Sigmoid colon (tissue), 7 donors: ENCODE measurements around the gene MED22. TPM values are rescaled to one million over a fixed set of nuclear protein-coding genes. Genes with fewer than 3 reads are reported as not detected.
A peak's percentile ranks its signal among the peaks of the same experiment; 100 is the strongest.

Source experiments
- DNase-seq: peaks from one replicate; pipeline ENCODE4 v3.0.0-alpha.2; 2019
- H3K27ac ChIP-seq, 4 donors: fragments of 200-600 bp; sonication (generic); one replicate each; pipeline ENCODE4 v1.5.1; 2016 to 2019; ENCODE audit warnings: mild to moderate bottlenecking in 1 of 4
- H3K27me3 ChIP-seq, 3 donors: fragments of 200-600 bp; sonication (generic); one replicate each; pipeline ENCODE4 v1.5.1; 2019; ENCODE audit warnings: mild to moderate bottlenecking in 1 of 3
- H3K36me3 ChIP-seq, 4 donors: fragments of 200-600 bp; sonication (generic); one replicate each; pipeline ENCODE4 v1.5.1; 2016 to 2019
- H3K4me1 ChIP-seq, 4 donors: fragments of 200-600 bp; sonication (generic); one replicate each; pipeline ENCODE4 v1.5.1; 2017 to 2019
- H3K4me3 ChIP-seq, 4 donors: fragments of 200-600 bp; sonication (generic); one replicate each; pipeline ENCODE4 v1.5.1; 2017 to 2019; ENCODE audit warnings: mild to moderate bottlenecking in 2 of 4, moderate library complexity in 1 of 4
- H3K9me3 ChIP-seq, 4 donors: fragments of 200-600 bp in 3 of 4; sonication (generic) in 3 of 4; one replicate each; pipeline versions ENCODE4 v1.5.1 to v1.6.1; 2013 to 2019
- CTCF ChIP-seq, 4 experiments: fragments of 450-650 bp in 3 of 4; fragments of 200-600 bp in 1 of 4; IDR thresholded peaks; one replicate each; pipeline ENCODE4 v1.5.1; 2016 to 2019; ENCODE audit warnings: antibody characterized with exemption in 4 of 4, mild to moderate bottlenecking in 3 of 4, moderate library complexity in 2 of 4
- EP300 ChIP-seq, 4 donors: sonication (generic); formaldehyde crosslinking; IDR thresholded peaks; one replicate each; pipeline ENCODE4 v1.6.1; 2017; ENCODE audit warnings: antibody characterized with exemption in 4 of 4
- POLR2A ChIP-seq, 2 donors: fragments of 450-650 bp; IDR thresholded peaks; one replicate each; pipeline ENCODE4 v1.6.1; 2016; ENCODE audit warnings: antibody characterized with exemption in 2 of 2, mild to moderate bottlenecking in 2 of 2, moderate library complexity in 2 of 2
- POLR2AphosphoS5 ChIP-seq, 4 donors: sonication (generic); formaldehyde crosslinking; IDR thresholded peaks; one replicate each; pipeline ENCODE4 v1.6.1; 2017; ENCODE audit warnings: antibody characterized with exemption in 4 of 4
- WGBS, 2 donors: extraction: QIAGEN DNeasy Blood & Tissue Kit; methylation state at CpG; one replicate each; pipeline ENCODE4 v1.1.7; 2013; 5-methylcytosine and 5-hydroxymethylcytosine counted together
- intact Hi-C: fragments of 100-400 bp; cut with DNase I; formaldehyde crosslinking; loops from one replicate; pipeline ENCODE4 v1.15.1; 2023
- polyA plus RNA-seq, 3 donors: library from polyadenylated mRNA; stranded (reverse); fragments of 200-250 nt; gene quantifications; one replicate each; pipeline ENCODE4 v1.2.3, GENCODE V29; 2013
- total RNA-seq, 4 donors: library from RNA; depleted of rRNA; stranded (reverse); fragments of >200 nt; gene quantifications; one replicate each; pipeline ENCODE4 v1.1.0, GENCODE V29; 2016
- donor health status: healthy with polysubstance abuse.
- donor health status: Bipolar disorder and iron deficiency.
- donor health status: healthy.

MED22 gene
- total and polyA plus RNA-seq, 7 donors, result 8.4 to 31.3 (median 23.7) TPM

- H3K4me1 ChIP-seq, result peaks cover 0 to 30% (median 26%) of the 10 kb centered on the region in 4 donors
- peaks cover 0 to 51% (median 29%) of the 10 kb centered on the region in 4 donors for H3K36me3 ChIP-seq
- TF ChIP-seq POLR2AphosphoS5 (IDR thresholded peaks at IDR 0.05) (peak in 1 of 4 donors; percentile 1), CTCF (IDR thresholded peaks at IDR 0.05) (no peak)
- H3K9me3 ChIP-seq, result no peaks in the 10 kb centered on the region
- WGBS, 2 donors, result 63 to 77% methylated on average over 20 of the region's 20 CpGs
- peak overlapping the region in 1 of 4 donors; percentile 8 for H3K27ac ChIP-seq
- DNase-seq, result no peak
- no peak overlapping the region for H3K4me3 ChIP-seq
- intact Hi-C loops, result no loop called here
- no peaks in the 10 kb centered on the region for H3K27me3 ChIP-seq
Measured at GRCh38 chr9:133359399-133360175, 11.7 kb upstream of the MED22 start.

GRCh38 chr9:133357656-133358055, 9.7 kb upstream of the MED22 start:
- intact Hi-C loops, result no loop called here
- peaks cover 0 to 45% (median 21%) of the 10 kb centered on the region in 4 donors for H3K36me3 ChIP-seq

GRCh38 chr9:133356391-133357091, 8.6 kb upstream of the MED22 start, which contains the start of the genes SURF1 and SURF2:
SURF1 (minus strand) TSS chr9:133356487; CDS start chr9:133356453, 34 bp downstream.
SURF2 (plus strand) TSS chr9:133356550; CDS start chr9:133356593, 43 bp downstream.
- TF ChIP-seq CTCF (IDR thresholded peaks at IDR 0.05) (no peak), POLR2A (IDR thresholded peaks at IDR 0.05) (no peak), POLR2AphosphoS5 (IDR thresholded peaks at IDR 0.05) (peak; percentile 53 to 95 (median 86))
- Histone ChIP-seq H3K27ac (peak within 1 kb of the TSS; percentile 69 to 87 (median 78)), H3K4me3 (peak within 1 kb of the TSS; percentile 62 to 86 (median 75)), H3K27me3 (no peaks in the 10 kb centered on the region), H3K36me3 (peaks cover 0 to 45% (median 24%) of the 10 kb centered on the region in 4 donors), H3K4me1 (peaks cover 0 to 31% (median 27%) of the 10 kb centered on the region in 4 donors), H3K9me3 (no peaks in the 10 kb centered on the region)
- DNase-seq, result peak; percentile 93
- WGBS, 2 donors, result 1% methylated on average over 78 of the region's 78 CpGs
- intact Hi-C loops, result loop anchor here (1.0 kb wide), 1 partner anchor 20 kb away; the partner anchor contains the start of genes STKLD1 and SURF4

More at GRCh38 chr9:133357656-133358055, 9.7 kb upstream of the MED22 start:
- no peak overlapping the region for H3K4me3 ChIP-seq
- TF ChIP-seq POLR2AphosphoS5 (IDR thresholded peaks at IDR 0.05) (no peak), POLR2A (IDR thresholded peaks at IDR 0.05) (no peak), EP300 (IDR thresholded peaks at IDR 0.05) (no peak), CTCF (IDR thresholded peaks at IDR 0.05) (no peak)
- no peak overlapping the region for H3K27ac ChIP-seq
- H3K27me3 ChIP-seq, result no peaks in the 10 kb centered on the region
- DNase-seq, result no peak
- 87 to 92% methylated on average over 14 of the region's 14 CpGs for WGBS, 2 donors
- peaks cover 0 to 31% (median 27%) of the 10 kb centered on the region in 4 donors for H3K4me1 ChIP-seq
- H3K9me3 ChIP-seq, result no peaks in the 10 kb centered on the region

- Histone ChIP-seq H3K4me3 (peak overlapping the region; percentile 62 to 86 (median 75)), H3K4me1 (peaks cover 0 to 31% (median 27%) of the 10 kb centered on the region in 4 donors), H3K27ac (peak overlapping the region; percentile 69 to 87 (median 78)), H3K9me3 (no peaks in the 10 kb centered on the region), H3K27me3 (no peaks in the 10 kb centered on the region), H3K36me3 (peaks cover 2 to 45% (median 26%) of the 10 kb centered on the region in 4 donors)
- intact Hi-C loops, result loop anchor here (1.0 kb wide), 1 partner anchor 20 kb away; the partner anchor contains the start of genes STKLD1 and SURF4
- no peak for DNase-seq
- TF ChIP-seq CTCF (IDR thresholded peaks at IDR 0.05) (no peak), POLR2A (IDR thresholded peaks at IDR 0.05) (no peak), POLR2AphosphoS5 (IDR thresholded peaks at IDR 0.05) (no peak), EP300 (IDR thresholded peaks at IDR 0.05) (no peak)
- 0% methylated on average over 31 of the region's 31 CpGs for WGBS, 2 donors
Measured at GRCh38 chr9:133355881-133356357, 8.0 kb upstream of the MED22 start.
